Stimulated activated CD4-positive, alpha-beta T cell treated with anti-CD3 and anti-CD28 coated beads, Interleukin-1b, Interleukin-23, amount 100 ng/mL, for 4 hours (primary cell): ENCODE results near the gene SND1.
"Not testable (repeated sequence)": the region's sequence is repeated elsewhere in the genome, so short reads cannot be mapped to it uniquely, and the experiment has no call there.

ENCODE experiments used
- DNase-seq, 2 donors: peaks; one replicate each; pipeline ENCODE4 v3.0.0-alpha.2; 2020; ENCODE audit warnings: low read depth in 2 of 2

Gene SND1

GRCh38 chr7:127652333-127653248 lies 597 bp downstream of the SND1 start:
- DNase-seq = no peak

DNA sequence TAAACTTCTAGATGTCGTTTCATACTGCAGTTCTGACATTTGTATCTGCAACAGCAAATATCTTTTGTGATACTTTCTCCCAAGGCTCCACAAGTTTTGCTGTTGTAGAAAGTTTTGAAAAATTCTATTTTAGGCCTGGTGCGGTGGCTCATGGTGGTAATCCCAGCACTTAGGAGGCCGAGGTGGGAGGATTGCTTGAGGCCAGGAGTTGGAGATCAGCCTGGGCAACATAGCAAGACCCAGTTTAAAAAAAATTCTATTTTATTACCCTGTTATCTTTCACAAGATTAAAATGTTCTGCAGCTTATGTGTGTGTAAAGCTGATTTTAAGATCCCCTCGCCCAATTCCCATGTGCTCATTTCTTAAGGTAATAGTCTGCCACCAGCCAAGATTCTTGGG lies 1.4 kb downstream of the SND1 start:
- no peak for DNase-seq

GRCh38 chr7:127654404-127655394 lies 2.7 kb downstream of the SND1 start:
- DNase-seq = no peak

GRCh38 chr7:127655720-127656119 lies 3.7 kb downstream of the SND1 start:
- no peak for DNase-seq

DNA sequence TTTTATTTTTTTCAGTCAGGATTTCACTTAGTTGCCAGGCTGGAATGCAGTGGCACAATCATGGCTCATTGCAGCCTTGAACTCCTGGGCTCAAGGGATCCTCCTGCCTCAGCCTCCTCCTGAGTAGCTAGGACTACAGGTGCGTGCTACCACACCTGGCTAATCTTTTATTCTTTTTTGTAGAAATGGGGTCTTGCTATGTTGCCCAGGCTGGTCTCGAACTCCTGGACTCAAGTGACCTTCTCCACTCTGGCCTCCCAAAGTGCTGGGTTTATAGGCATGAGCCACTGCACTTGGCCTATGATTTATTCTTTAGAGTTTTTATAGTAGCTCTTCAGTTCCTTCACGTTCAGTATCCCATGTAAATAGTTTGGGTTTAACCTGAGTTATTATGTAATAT lies 5.5 kb downstream of the SND1 start:
- DNase-seq = no peak

DNA sequence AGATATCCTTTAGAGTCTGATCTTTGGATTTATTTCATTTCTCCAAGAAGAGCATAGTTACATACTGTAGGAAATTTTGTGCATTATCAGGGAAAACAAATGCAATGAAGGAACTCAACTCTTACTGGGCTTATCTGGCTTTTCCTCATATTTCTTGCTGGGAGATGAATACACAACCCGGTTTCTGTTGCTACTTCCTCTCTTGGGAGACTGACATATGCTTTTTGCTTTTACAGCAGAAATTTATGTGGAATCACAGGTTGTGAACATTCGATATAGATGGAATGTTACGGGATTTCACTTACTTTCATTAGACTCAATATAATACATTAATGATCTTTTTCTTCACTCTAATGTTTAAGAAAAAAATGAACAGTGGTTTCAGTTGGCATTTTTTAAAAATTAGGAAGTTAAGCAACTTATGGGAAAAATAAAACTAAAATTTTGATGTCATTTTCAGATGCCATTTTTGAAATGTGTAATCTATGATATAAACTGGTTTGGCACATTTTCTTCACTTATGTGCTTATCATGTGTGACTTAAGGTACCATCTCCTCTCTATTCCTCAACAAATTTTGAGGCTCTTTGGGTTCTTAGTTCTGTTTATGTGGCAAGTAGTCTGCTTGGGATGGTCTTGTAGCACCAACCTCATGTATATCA lies 7.1 kb downstream of the SND1 start:
- no peak for DNase-seq

- DNase-seq = no peak
Measured at GRCh38 chr7:127665922-127666321, 13.9 kb downstream of the SND1 start.

DNA sequence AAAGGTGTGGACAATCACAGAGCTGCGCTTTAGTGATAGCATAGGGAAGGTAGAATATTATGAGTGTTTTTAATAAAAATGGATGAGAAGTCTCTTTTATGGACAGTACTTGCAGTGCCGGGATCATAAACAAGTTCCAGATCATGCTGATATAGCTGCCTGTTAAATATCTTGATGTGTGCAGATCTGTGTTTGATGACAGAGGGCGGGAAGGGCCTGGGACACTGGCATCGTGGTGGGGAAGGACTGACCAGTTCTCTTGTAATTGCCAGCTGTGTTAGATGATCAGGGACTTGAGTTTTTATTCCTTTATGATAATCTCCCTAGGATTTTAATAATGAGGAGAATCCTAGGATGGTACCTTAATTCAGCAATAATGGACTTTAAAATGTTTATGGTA lies 14.6 kb downstream of the SND1 start:
- no peak for DNase-seq

- no peak for DNase-seq
Measured at GRCh38 chr7:127667017-127667670, 15.2 kb downstream of the SND1 start.

GRCh38 chr7:127667759-127668530 lies 16.0 kb downstream of the SND1 start:
- no peak for DNase-seq

GRCh38 chr7:127671341-127671740 lies 19.3 kb downstream of the SND1 start:
- DNase-seq = no peak

- no peak for DNase-seq
Measured at GRCh38 chr7:127673902-127674301, 21.9 kb downstream of the SND1 start.

DNA sequence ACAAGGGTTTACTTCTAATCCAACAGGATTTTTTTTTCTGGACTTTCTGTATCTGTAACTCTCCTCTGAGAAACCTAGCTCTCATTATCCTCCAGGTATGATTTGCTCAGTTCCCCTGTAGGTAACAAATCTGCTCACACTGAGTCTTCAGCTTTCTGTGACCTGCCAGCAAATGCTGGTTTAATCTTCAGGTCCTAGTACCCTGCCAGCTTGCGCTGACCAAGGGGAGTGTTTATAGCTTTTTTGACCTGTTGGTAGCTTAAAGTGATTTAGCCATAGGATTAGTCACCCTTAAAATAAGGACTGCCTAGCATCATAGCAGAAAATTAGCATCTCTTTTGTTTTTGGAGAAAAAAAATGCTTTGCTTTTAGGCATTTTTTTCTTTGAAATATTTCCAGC lies 22.4 kb downstream of the SND1 start:
- no peak for DNase-seq

- not testable (repeated sequence) for DNase-seq
Measured at GRCh38 chr7:127674923-127675322, 22.9 kb downstream of the SND1 start.

DNA sequence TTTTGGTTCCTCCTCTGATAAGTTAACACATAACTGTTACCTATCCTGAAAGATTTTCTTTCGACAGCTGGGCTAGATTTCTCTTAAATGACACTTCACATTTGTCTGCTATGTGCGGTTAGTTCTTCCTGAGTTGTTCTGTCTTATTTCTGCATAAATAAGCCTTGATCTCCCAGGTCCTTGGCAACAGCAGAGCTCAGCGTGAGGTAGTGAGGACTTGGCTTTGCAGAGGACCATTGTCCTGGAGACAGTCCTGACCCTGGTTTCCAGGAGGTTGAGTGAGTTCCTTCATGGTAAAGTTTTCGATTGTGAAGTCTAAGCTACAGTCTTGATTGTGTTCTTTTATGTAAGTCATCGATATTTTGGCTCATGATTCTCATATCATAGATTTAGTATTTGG lies 23.7 kb downstream of the SND1 start:
- no peak for DNase-seq

GRCh38 chr7:127677433-127678230 lies 25.6 kb downstream of the SND1 start:
- no peak for DNase-seq

DNA sequence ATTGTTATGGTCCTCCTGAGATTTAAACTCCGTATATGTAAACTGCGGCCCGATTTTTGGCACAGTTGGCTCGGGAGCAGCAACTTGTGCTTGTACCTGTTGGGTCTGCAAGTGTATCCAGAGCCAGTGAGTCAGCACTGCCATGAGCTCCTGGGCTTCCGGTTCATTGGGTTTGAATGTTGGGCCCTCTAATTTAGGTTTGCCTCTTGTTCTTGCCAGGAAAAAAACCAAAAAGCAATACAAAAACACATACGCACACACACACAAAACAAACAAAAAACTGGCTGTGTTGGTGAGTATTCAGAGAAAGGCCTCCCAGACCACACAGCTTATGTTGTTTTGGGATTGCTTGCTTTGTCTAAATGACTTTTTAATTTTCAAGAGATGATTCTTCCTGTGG lies 26.3 kb downstream of the SND1 start:
- DNase-seq = no peak

- DNase-seq = no peak
Measured at GRCh38 chr7:127678947-127679346, 27.0 kb downstream of the SND1 start.

- no peak for DNase-seq
Measured at GRCh38 chr7:127680983-127681382, 29.0 kb downstream of the SND1 start.

DNA sequence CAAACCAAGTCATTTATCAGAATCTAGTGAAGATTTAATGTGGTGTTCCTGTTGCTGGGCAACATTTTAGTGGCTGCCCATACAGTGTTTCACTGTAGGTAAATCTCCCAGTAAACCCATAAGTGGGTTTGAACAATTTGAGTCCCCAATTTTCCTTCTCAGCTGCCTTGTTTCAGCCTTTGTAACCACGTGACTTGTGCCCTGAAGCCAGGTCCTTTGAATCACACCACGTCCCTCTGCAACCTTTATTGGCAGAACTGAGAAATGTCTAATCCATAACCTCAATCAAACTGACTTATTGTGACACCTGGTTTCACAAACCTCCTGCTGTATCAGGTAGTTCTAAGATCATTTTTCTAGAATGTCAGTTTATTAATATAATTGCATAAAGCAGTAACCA lies 30.1 kb downstream of the SND1 start:
- no peak for DNase-seq
